GM12878 (cell line): ENCODE results near the gene CHMP4A. TPM values are rescaled to one million over a fixed set of nuclear protein-coding genes. Genes with fewer than 3 reads are reported as not detected.
"Not testable (repeated sequence)": the region's sequence is repeated elsewhere in the genome, so short reads cannot be mapped to it uniquely, and the experiment has no call there.

Source experiments
- ATAC-seq: fragments of 200-7000 bp; cut with Tn5 transposase; 3 replicates; pipeline ENCODE4 v1.9.1; 2020; ENCODE audit warnings: mild to moderate bottlenecking, moderate library complexity
- BruUV-seq: library from RNA; stranded (reverse); fragments of 400-500 nt; replicated peaks from 2 replicates; lab custom pipeline; 2021; lab: Mats Ljungman, UMichigan
- CTCF ChIA-PET: fragments of 300-600 bp; sonication (Branson Sonifier 250); formaldehyde crosslinking; extraction: SDS; loops from one replicate; lab custom pipeline; 2021; ENCODE audit warnings: inconsistent platforms; lab: Yijun Ruan, JAX
- POLR2A ChIA-PET: fragments of 350-600 bp; formaldehyde crosslinking; extraction: SDS; loops from one replicate; lab custom pipeline; 2021; ENCODE audit warnings: inconsistent platforms; lab: Charles Lee
- RAD21 ChIA-PET: fragments of 300-600 bp; sonication (Branson Sonifier 250); formaldehyde crosslinking; loops from one replicate; lab custom pipeline; 2023; ENCODE audit warnings: antibody characterized with exemption; ENCODE audit not compliant: unreplicated experiment; lab: Charles Lee
- SMC1A ChIA-PET: fragments of 300-600 bp; sonication (Branson Sonifier 250); formaldehyde crosslinking; loops from one replicate; lab custom pipeline; 2023; ENCODE audit not compliant: unreplicated experiment, uncharacterized antibody; lab: Charles Lee
- DNase-seq: peaks from one replicate; pipeline ENCODE4 v3.0.0-alpha.2; 2011; ENCODE audit warnings: low read depth, low spot score
- FAIRE-seq: peaks from 3 replicates; lab custom pipeline; 2011; peaks lifted over from hg19 to GRCh38; lab: Jason Lieb, UNC
- H2AFZ ChIP-seq: 2 replicates; pipeline ENCODE4 v1.6.0; 2011; ENCODE audit warnings: low read depth, low read length, control low read depth; ENCODE audit not compliant: control insufficient read depth
- H3K27ac ChIP-seq: 2 replicates; pipeline ENCODE4 v1.5.1; 2011; ENCODE audit warnings: control low read depth; ENCODE audit not compliant: control insufficient read depth, insufficient read depth
- H3K27me3 ChIP-seq, 2 experiments: replicated peaks in 1 of 2; 2 replicates each; pipeline versions ENCODE4 v1.6.0 to v1.6.1; 2011; ENCODE audit warnings: low read length in 1 of 2; ENCODE audit not compliant: control insufficient read depth in 2 of 2, insufficient read depth in 2 of 2
- H3K36me3 ChIP-seq, 2 experiments: 2 replicates each; pipeline ENCODE4 v1.5.1; 2011; ENCODE audit warnings: low read length in 1 of 2; ENCODE audit not compliant: control insufficient read depth in 2 of 2, insufficient read depth in 2 of 2
- H3K4me1 ChIP-seq: 2 replicates; pipeline ENCODE4 v1.6.1; 2011; ENCODE audit warnings: mild to moderate bottlenecking, low read length, moderate library complexity, mixed read lengths; ENCODE audit not compliant: control insufficient read depth, insufficient read depth
- H3K4me2 ChIP-seq: 2 replicates; pipeline ENCODE4 v1.6.0; 2011; ENCODE audit warnings: control low read depth; ENCODE audit not compliant: control insufficient read depth, insufficient read depth
- H3K4me3 ChIP-seq: fragments of 200-600 bp; sonication (generic); 2 replicates; pipeline ENCODE4 v1.5.1; 2016
- H3K79me2 ChIP-seq: 2 replicates; pipeline ENCODE4 v1.6.0; 2011; ENCODE audit warnings: low read length; ENCODE audit not compliant: control insufficient read depth, insufficient read depth
- H3K9ac ChIP-seq: 2 replicates; pipeline ENCODE4 v1.8.0; 2011; ENCODE audit warnings: low read length, control low read depth, mixed read lengths; ENCODE audit not compliant: control insufficient read depth, insufficient read depth
- H3K9me3 ChIP-seq: replicated peaks from 3 replicates; pipeline ENCODE4 v1.5.1; 2011; ENCODE audit warnings: mild to moderate bottlenecking, low read length; ENCODE audit not compliant: control insufficient read depth, insufficient read depth
- H4K20me1 ChIP-seq: 2 replicates; pipeline ENCODE4 v1.6.0; 2011; ENCODE audit not compliant: control insufficient read depth, insufficient read depth
- HDAC6 ChIP-seq: fragments of 200-600 bp; sonication (generic); IDR thresholded peaks from one replicate; pipeline ENCODE4 v1.8.0; 2017; ENCODE audit warnings: antibody characterized with exemption; ENCODE audit not compliant: unreplicated experiment
- MYC ChIP-seq: IDR thresholded peaks from 2 replicates; pipeline ENCODE4 v1.6.1; 2011; ENCODE audit warnings: mild to moderate bottlenecking, low read length, moderate library complexity, inconsistent platforms; ENCODE audit not compliant: insufficient read depth, insufficient replicate concordance, insufficient read length, severe bottlenecking
- POU2F2 ChIP-seq: IDR thresholded peaks from 3 replicates; pipeline ENCODE4 v1.6.1; 2011; ENCODE audit warnings: low read depth, mild to moderate bottlenecking, low read length, borderline replicate concordance
- WGBS: methylation state at CpG from one replicate; pipeline ENCODE4 v1.1.6; 2016; ENCODE audit warnings: low lambda C conversion rate; ENCODE audit not compliant: insufficient replicate concordance, insufficient coverage; ENCODE audit errors: missing lambda C conversion rate; 5-methylcytosine and 5-hydroxymethylcytosine counted together
- in situ Hi-C: fragments of 300-500 bp; cut with MboI; formaldehyde crosslinking; loops from 9 replicates; pipeline ENCODE4 v1.14.3; 2018; ENCODE audit warnings: mixed read lengths
- intact Hi-C: fragments of 100-400 bp; cut with micrococcal nuclease; formaldehyde crosslinking; loops from one replicate; pipeline ENCODE4 v1.14.2; 2022; ENCODE audit not compliant: unreplicated experiment
- polyA plus RNA-seq, 11 experiments: library from polyadenylated mRNA; depleted of rRNA in 4 of 11; unstranded in 6 of 11; stranded (reverse) in 5 of 11; fragments of >200 nt; fragmentation: Nextera tagmentation in 4 of 11; fragmentation: Illumina TruSeq in 1 of 11; extraction: Ambion mirVana in 4 of 11; extraction: Trizol in 1 of 11; gene quantifications; 1 replicate in 1 of 11; 2 replicates in 10 of 11; pipeline versions ENCODE4 v1.2.1 to v1.2.3, GENCODE V29; 2011 to 2016; ENCODE audit warnings: inconsistent platforms in 2 of 11, missing spikeins in 2 of 11, low read depth in 1 of 11
- total RNA-seq, 4 experiments: library from RNA; depleted of rRNA in 3 of 4; stranded (reverse); fragments of >200 nt in 3 of 4; fragmentation: Illumina TruSeq in 1 of 4; extraction: Trizol in 1 of 4; gene quantifications; 2 replicates each; pipeline versions ENCODE4 v1.2.1 to v1.2.3, GENCODE V29; 2013 to 2021

CHMP4A gene
- total and polyA plus RNA-seq, 10 of the 15 experiments (the other 5 are each of a cell fraction or from before 2014, with no cell fraction given): 35.5 to 151 (median 84.7) TPM

DNA sequence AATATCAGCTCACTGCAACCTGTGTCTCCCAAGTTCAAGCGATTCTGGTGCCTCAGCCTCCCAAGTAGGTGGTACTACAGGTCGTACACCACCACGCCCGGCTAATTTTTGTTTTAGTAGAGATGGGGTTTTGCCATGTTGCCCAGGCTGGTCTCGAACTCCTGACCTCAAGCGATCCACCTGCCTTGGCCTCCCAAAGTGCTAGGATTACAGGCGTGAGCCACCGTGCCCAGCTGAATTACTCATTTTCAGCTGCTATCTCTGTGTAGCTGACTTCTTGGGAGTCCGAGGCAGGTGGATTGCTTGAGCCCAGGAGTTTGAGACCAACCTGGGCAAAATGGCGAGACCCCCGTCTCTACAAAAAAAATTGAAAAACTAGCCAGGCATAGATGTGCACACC lies 32.1 kb upstream of the CHMP4A start:
- CTCF ChIA-PET: interaction anchor here (0.8 to 12.3 kb wide), 9 partner anchors 32 to 191 kb away, joined by 3 to 368 read pairs (median 9); partner anchors contain the start of genes CHMP4A, CIDEB, DHRS1 and LTB4R
- BruUV-seq, ATAC-seq, H4K20me1 ChIP-seq, H3K36me3 ChIP-seq, DNase-seq, FAIRE-seq, H3K27ac ChIP-seq, in situ Hi-C loops, H2AFZ ChIP-seq, H3K9ac ChIP-seq, intact Hi-C loops, H3K9me3 ChIP-seq, H3K4me2 ChIP-seq, H3K27me3 ChIP-seq, H3K4me3 ChIP-seq: not testable (repeated sequence)
- 98% methylated on average over 11 of the region's 11 CpGs for WGBS
- SMC1A ChIA-PET: interaction anchor here (0.6 to 11.0 kb wide), 10 partner anchors 20 to 693 kb away, joined by 3 to 201 read pairs (median 9); partner anchors contain the start of genes CIDEB, DHRS1, NOP9 and RABGGTA
- RAD21 ChIA-PET: interaction anchor here (1.0 to 7.2 kb wide), 5 partner anchors 27 to 109 kb away, joined by 4 to 231 read pairs (median 27); partner anchors contain the start of genes CIDEB, DHRS1, NOP9 and PSME1
- peaks cover 14% of the 10 kb centered on the region for H3K79me2 ChIP-seq
- POLR2A ChIA-PET: interaction anchor here (0.7 to 9.2 kb wide), 8 partner anchors 26 to 209 kb away, joined by 3 to 171 read pairs (median 4); partner anchors contain the start of genes CHMP4A, DHRS1, NOP9 and RABGGTA
- peaks cover 41% of the 10 kb centered on the region for H3K4me1 ChIP-seq

DNA sequence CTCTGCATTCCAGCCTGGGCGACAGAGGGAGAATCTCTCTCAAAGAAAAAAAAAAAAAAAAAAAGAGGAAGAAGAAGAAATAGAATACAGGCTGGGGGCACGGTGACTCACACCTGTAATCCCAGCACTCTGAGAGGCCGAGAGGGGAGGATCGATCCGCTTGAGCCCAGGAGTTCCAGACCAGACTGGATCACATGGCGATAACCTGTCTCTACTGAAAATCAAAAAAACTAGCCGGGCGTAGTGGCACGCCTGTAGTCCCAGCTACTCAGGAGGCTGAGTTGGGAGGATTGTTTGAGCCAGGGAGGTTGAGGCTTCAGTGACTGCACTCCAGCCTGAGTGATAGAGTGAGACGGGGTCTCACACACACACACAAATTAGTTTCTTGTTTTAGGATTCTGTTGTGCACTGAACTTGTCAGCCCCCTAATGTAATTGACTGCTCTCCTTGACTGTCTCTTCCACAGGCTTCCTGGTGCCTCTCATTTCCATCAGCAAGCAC lies 30.1 kb upstream of the CHMP4A start:
- FAIRE-seq: no peak
- peaks cover 16% of the 10 kb centered on the region for H3K79me2 ChIP-seq
- no peaks in the 10 kb centered on the region for H3K9me3 ChIP-seq
- H3K4me2 ChIP-seq: peak overlapping the region; percentile 100
- H2AFZ ChIP-seq: peak overlapping the region; percentile 89
- no peak for DNase-seq
- no peak for TF ChIP-seq HDAC6
- 0 out of 3 replicates have a peak, but pooled peaks have one; percentile 27 for TF ChIP-seq POU2F2
- no peak for TF ChIP-seq MYC
- TF ChIP-seq, all 136 proteins: peak for 1
- Histone ChIP-seq H3K4me3 (peak overlapping the region; percentile 80), H4K20me1 (peaks cover 3% of the 10 kb centered on the region; the same call in 1 of the 2 replicates), H3K9ac (peak overlapping the region; percentile 94), H3K4me1 (peaks cover 26% of the 10 kb centered on the region), H3K27me3 (no peaks in the 10 kb centered on the region), H3K27ac (peak overlapping the region; percentile 99), H3K36me3 (peaks cover 8 to 24% of the 10 kb centered on the region in 2 experiments)
- SMC1A ChIA-PET: interaction anchor here (0.9 to 11.0 kb wide), 22 partner anchors 10 to 193 kb away, joined by 3 to 201 read pairs (median 6); partner anchors contain the start of genes CIDEB, DCAF11, DHRS1 and GMPR2
- intact Hi-C loops: loop anchor here (1.0 to 2.0 kb wide), 4 partner anchors 31 to 187 kb away; no protein-coding TSS in a partner anchor
- WGBS: 7% methylated on average over 10 of the region's 10 CpGs
- ATAC-seq: peak; percentile 1
- no TSS peak for BruUV-seq
- CTCF ChIA-PET: interaction anchor here (0.7 to 12.3 kb wide), 24 partner anchors 9 to 238 kb away, joined by 3 to 368 read pairs (median 7); partner anchors contain the start of genes CHMP4A, CIDEB, DHRS1 and EMC9
- POLR2A ChIA-PET: interaction anchor here (0.7 to 9.2 kb wide), 16 partner anchors 9 to 194 kb away, joined by 3 to 171 read pairs (median 11); partner anchors contain the start of genes CBLN3, CIDEB, DHRS1 and IRF9
- RAD21 ChIA-PET: interaction anchor here (0.7 to 7.2 kb wide), 25 partner anchors 8 to 188 kb away, joined by 3 to 231 read pairs (median 9); partner anchors contain the start of genes CHMP4A, CIDEB, DHRS1 and EMC9
- in situ Hi-C loops: loop anchor here (5.0 kb wide), 2 partner anchors 54 to 194 kb away; partner anchors contain the start of genes DHRS1 and NOP9
